ENCODE measurements around the gene SH2D3C.

SH2D3C gene

GRCh38 chr9:127715470-127716337, 62.8 kb downstream of the SH2D3C start, which contains the start of the genes PTRH1 and TTC16:
Gene PTRH1 (minus strand): TSS chr9:127715663. CDS start chr9:127715639, 24 bp downstream.
Gene TTC16 (plus strand): TSS chr9:127716079. CDS start chr9:127716146, 67 bp downstream.
- peak; percentile 86 for DNase-seq

DNA sequence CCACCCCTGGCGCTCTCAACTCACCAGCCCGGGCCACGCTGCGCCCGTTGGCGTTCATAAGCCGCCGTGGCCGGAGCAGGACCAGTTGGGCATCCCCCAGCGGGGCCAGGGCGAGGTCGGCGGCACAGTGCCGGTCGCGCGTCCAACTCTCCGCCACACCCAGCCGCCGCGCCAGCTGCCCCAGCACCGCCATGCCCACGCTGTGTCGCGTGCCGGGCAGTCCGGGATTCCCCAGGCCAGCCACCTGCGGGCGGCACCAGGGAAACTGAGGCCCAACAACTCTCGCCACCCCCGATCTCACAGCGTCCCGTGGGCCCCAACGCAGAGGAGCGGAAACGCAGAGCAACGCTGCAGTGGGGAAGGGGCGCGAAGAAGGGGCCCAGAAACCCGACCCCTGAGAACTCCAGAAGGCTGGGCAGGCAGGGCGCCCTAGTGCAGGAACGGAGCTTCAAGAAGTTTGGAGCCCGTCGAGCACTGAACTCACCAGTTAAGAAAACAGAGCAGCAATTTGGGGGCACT, 63.5 kb downstream of the SH2D3C start:
- DNase-seq, result no peak

GRCh38 chr9:127714020-127714750, 64.3 kb downstream of the SH2D3C start:
- DNase-seq, result no peak

DNA sequence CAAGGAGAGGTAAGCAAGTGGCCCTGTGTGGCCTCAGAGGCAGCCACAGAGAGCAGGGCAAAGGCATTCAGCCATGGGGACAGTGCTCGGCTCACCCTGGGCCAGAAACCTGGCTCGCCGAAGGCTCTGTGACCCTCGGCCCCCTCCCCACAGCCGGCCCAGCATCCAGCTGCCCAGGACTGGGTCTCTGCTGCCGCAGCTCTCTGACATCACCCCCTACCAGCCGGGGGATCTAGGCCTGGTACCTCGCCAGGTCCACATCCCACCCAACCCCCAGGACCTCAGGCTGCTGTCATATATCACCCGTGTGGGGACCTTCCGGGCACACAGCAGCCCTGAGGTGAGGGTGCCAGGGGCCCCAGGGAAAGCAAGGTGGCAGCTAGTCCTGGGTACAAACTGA, 65.6 kb downstream of the SH2D3C start:
- DNase-seq, result no peak

- no peak for DNase-seq
Measured at GRCh38 chr9:127712371-127712770, 66.1 kb downstream of the SH2D3C start.

- DNase-seq, result no peak
Measured at GRCh38 chr9:127711831-127712274, 66.6 kb downstream of the SH2D3C start.

DNA sequence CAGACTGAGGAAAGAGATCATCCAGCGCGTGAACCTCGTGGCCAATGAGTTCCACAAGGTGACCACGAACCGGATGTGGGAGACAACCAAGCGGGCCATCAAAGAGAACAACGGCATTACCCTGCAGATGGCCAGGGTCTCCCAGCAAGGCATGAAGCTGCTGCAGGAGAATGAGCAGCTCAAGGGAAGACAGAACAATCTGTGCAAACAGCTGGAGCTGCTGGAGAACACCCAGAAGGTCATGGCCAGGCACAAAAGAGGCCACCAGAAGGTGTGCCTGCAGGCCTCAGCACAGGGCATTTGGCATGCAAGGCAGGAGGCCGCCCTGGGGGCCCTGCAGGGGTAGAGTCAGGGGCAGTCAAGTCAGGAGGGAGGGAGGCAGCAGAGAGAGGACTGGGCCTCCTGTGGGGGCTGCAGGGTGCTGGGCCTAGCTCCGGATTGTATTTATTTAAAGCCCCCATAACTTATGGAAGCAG, 67.2 kb downstream of the SH2D3C start:
- DNase-seq, result no peak

DNA sequence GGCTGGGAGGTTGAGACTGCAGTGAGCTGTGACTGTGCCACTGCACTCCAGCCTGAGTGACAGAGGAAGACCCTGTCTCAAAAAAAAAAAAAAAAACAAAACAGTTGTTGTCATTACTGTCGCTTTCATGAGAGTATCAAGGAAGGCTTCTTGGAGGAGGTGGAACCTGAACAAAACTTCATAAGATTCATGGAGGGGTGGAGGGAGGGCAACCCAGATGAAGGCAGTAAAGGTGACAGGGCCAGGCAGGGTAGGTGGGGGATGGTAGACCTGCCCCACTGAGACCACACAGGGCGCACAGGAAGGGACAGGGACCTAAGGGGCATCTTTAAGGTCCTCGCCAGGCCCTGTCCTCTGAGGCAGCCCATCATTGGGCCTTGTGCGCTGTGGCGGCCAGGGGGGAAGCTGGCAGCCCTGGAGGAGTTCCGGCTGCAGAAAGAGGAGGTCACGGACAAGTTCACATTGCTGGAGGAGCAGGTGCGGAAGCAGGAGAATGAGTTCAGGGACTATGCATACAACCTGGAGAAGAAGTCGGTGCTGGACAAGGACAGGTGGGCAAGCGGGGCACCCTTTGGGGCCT, 68.2 kb downstream of the SH2D3C start:
- DNase-seq, result no peak

DNA sequence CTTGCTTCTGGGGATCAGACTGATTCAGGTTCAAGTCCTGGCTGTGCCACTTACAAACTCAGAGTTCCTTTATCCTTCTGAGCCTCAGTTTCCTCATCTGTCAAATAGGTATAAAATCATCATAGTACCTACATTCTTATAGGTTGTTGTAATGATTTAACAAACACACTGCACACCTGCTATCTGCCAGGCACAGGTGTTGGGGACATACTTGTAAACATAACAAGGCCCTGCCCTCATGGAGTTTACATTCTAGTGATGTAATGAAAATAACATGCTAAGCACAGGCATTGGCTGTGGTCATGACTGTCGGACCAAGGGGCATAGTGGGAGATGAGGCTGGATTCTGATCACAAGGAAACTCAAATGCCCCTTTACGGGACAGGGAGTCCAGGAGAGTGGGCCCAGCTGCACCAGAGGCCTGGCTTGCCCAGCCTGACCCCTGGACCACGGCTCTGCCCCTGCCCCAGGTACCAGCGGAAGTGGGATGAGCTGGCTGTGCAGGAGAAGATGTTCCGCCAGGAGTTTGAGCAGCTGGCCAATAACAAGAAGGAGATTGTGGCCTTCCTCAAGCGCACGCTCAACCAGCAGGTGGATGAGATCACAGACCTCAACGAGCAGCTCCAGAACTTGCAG, 69.4 kb downstream of the SH2D3C start:
- no peak for DNase-seq

GRCh38 chr9:127707766-127708165, 70.7 kb downstream of the SH2D3C start:
- no peak for DNase-seq

GRCh38 chr9:127706836-127707241, 71.6 kb downstream of the SH2D3C start, which contains the start of gene CFAP157:
Gene CFAP157 (plus strand): TSS chr9:127706988. CDS start chr9:127707032, 44 bp downstream.
- DNase-seq, result peak; percentile 14

DNA sequence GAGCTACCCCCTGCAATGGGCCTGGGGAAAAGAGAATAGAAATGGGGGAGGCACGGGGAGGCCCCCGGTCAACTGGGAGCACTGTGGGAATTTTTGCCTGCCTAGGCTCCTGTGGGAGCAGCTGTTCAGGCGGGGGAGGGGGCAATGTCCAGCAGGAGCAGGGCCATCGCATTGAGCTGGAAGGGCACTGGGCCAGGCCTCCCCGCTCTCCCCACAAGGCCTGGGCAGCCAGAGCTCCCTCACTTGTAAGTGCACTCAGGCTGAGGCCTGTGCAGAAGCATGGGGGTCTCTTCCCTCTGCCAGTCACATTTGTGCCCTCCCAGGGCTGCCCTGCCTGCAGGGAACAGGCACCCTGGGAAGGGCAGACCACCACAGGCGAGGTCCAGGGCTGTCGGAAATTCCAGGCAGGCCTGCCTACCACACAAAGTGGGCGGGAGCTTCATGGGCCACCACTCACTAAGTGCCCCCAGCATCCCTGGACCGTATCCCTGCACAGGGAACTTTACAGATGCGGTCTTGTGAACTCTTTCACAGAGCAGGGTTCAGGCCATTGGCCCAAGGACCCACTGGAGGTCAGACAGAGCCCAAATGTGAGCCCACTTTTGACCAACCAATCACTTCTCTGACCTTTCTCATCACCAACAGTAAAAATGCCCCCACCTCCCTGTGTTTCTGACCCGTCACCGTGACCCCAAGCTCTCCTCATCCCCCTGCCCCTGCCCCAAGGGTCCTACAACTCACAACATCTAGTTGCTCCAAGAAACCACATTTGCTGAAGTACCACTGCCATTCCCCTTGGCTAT, 72.7 kb downstream of the SH2D3C start:
- no peak for DNase-seq

- no peak for DNase-seq
Measured at GRCh38 chr9:127703289-127703946, 75.0 kb downstream of the SH2D3C start.

- DNase-seq, result no peak
Measured at GRCh38 chr9:127700594-127701255, 77.7 kb downstream of the SH2D3C start.

DNA sequence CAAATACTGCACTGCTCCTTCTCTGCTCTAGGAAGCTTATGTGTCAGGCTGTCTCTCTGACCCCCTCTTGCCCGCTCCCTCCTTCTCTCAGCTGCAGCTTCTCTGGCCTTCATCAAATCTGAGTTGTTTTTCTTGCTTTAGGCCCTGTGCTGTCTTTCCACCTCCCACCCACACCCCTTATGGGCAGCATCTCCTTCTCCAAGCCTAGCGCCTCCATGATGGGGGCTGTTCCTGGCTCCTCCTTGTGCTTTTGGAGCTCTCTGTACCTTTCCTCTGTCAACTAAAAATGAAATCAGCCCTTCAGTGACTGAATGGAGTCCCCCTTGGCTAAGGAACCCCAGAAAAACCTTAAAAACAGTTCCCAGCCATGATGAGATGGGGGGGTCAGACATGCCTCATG, 78.3 kb downstream of the SH2D3C start:
- no peak for DNase-seq

DNA sequence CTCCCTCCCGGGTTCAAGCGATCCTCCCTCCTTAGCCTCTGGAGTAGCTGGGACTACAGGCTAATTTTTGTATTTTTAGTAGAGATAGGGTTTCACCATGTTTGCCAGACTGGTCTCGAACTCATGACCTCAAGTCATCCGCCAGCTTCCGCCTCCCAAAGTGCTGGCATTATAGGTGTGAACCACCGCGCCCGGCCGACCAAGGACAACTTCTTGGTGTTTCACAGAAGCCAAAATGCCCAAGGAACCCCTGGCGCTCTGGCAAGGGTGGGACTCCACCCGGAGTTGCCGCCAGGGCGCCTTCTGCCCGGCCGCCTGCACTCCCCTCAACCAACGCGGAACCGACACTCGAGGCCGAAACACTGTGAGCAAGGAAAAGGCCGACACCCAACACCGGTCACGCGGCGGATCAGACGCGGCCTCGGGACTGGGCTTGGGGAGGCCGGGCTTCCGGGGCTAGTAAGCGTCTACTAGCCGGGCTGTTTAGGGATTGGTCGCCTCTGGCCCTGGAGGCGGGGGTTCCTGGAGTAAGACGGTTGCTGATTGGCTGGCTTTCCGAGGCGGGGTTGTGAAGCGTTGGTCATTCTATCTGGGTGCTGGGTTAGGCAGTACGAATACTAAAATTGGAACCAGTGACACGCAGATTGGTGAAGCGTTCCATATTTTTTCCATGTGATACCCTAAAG, 79.3 kb downstream of the SH2D3C start:
- peak; percentile 96 for DNase-seq

DNA sequence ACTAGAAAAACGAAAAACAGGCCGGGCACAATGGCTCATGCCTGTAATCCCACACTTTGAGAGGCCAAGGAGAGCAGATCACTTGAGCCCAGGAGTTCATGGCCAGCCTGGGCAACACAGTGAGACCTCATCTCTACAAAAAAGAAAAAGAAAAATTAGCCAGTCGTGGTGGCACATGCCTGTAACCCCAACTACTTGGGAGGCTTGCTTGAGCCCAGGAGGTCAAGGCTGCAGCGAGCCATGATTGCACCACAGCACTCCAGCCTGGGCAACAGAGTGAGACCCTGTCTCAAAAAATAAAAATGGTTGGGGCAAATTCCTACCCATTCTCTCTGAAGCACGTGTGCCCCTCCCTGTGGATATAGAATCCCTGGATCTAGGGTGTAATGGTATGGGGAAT, 80.1 kb downstream of the SH2D3C start:
- DNase-seq, result no peak

DNA sequence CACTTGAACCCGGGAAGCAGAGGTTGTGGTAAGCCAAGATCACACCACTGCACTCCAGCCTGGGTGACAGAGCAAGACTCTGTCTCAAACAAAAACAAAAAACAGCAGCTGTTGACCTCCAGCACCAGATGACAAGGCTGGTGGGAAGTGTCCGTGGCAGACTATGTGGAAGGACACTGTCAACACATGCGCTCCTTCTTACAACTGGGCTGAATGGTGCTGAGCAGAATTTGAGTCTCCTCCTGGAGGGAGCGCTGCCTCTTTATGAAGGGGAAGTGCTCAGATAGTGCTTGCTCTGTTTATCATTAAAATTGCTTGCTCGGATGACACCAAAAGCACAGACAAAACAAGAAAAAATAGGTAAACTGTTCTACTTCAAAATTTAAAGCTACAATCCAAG, 80.9 kb downstream of the SH2D3C start:
- DNase-seq, result no peak

GRCh38 chr9:127694890-127695720, 83.4 kb downstream of the SH2D3C start:
- DNase-seq, result no peak

Data from DMS153 (cell line).